ENCODE results near the gene PIM1.

DNA sequence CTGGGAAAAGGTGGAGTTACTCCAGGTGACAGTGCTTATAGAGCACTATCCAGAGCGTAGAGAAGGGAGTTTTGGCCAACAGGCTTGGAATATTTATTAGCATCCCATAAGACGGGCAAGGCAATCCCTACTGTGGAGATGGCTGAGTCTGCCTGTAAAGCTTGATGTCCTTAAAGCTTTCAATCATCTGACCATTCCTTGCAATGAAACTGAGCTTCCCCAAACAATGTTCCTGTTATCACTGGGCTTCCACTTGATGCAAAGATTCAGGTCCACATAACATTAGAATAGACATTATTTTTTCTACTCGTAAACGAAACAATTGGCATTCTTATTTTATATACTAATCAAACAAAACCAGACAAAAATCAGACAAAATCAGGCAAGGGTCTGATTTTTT is 48.4 kb upstream of the PIM1 start:
- TF ChIP-seq, protein P1, sequence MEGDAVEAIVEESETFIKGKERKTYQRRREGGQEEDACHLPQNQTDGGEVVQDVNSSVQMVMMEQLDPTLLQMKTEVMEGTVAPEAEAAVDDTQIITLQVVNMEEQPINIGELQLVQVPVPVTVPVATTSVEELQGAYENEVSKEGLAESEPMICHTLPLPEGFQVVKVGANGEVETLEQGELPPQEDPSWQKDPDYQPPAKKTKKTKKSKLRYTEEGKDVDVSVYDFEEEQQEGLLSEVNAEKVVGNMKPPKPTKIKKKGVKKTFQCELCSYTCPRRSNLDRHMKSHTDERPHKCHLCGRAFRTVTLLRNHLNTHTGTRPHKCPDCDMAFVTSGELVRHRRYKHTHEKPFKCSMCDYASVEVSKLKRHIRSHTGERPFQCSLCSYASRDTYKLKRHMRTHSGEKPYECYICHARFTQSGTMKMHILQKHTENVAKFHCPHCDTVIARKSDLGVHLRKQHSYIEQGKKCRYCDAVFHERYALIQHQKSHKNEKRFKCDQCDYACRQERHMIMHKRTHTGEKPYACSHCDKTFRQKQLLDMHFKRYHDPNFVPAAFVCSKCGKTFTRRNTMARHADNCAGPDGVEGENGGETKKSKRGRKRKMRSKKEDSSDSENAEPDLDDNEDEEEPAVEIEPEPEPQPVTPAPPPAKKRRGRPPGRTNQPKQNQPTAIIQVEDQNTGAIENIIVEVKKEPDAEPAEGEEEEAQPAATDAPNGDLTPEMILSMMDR (conservative IDR thresholded peaks at IDR 0.05), result no peak
- TF ChIP-seq ZFX (IDR thresholded peaks at IDR 0.05), result no peak

Measured in C4-2B (cell line).